Measurements from ENCODE around the gene SCNN1G.
"Not testable (repeated sequence)": the region's sequence is repeated elsewhere in the genome, so short reads cannot be mapped to it uniquely, and the experiment has no call there.

The SCNN1G gene, protein sequence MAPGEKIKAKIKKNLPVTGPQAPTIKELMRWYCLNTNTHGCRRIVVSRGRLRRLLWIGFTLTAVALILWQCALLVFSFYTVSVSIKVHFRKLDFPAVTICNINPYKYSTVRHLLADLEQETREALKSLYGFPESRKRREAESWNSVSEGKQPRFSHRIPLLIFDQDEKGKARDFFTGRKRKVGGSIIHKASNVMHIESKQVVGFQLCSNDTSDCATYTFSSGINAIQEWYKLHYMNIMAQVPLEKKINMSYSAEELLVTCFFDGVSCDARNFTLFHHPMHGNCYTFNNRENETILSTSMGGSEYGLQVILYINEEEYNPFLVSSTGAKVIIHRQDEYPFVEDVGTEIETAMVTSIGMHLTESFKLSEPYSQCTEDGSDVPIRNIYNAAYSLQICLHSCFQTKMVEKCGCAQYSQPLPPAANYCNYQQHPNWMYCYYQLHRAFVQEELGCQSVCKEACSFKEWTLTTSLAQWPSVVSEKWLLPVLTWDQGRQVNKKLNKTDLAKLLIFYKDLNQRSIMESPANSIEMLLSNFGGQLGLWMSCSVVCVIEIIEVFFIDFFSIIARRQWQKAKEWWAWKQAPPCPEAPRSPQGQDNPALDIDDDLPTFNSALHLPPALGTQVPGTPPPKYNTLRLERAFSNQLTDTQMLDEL
- total RNA-seq = 0 reads per million in 2 donors

DNA sequence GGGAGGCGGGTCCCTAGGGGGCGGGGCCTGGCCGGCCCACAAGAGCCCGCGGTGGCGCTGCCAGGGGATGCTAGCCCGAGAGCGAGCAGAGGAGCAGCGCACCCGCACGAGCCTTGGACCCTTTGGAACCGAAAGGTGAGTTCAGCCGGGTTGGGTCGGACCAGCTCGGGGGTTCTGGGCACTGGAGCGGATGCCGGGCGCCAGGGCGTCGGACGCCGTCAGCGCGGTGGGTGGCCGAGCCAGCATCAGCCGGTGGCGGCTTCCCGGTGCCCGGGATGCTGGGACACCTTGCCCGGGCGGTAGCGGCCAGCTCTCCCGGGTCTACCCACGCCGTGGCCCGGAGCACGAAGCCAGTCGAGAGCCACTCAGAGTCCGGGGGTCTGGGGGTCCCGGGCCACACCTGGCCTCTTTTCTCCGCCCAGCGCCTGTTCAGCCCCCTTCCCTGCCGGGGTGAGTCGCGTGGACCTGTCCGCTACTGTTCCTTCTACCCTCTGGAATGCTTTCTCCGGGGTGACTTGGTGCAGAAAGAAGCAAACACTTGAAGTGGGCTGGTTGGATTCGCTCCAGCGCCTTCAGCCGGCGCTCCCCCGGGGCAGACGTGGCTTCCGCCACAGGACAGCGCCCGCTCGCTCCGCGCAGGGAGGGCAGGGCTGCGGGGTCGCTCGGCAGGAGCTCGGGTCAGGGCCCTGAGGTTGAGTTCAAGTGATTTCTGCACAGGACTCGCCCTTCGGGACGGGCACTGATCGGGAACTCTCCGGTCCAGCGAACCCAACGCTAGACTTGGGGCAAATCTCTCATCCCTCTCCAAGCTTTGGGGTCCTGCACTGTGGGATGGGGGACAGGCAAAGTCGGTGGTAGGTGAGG, at the start of gene SCNN1G:
Gene SCNN1G, plus strand, starts transcription at position 67 of the 864 bp plus-strand sequence. CDS start 3,527 bp downstream, outside the sequence.
- no peak for DNase-seq

GRCh38 chr16:23132775-23133463, 49.6 kb upstream of the SCNN1G start:
- DNase-seq = no peak

DNA sequence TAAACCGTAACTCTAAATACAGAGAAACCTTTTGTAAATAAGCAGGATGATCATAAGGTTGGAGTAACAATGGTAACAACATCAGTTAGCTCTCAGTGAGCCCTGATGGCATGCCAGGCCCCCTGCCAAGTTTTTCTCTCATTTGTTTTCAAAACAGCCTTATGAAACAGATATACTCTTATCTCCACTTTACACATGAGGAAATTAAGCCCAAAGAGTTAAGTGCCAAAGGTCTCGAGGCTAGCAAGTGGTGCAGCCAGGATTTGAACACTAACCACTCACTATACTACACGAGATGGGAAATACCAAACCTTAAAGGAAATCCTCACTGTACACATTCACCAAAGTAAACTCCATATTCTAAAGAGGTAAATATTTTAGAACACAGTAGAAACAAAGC, 48.3 kb upstream of the SCNN1G start:
- DNase-seq = no peak

DNA sequence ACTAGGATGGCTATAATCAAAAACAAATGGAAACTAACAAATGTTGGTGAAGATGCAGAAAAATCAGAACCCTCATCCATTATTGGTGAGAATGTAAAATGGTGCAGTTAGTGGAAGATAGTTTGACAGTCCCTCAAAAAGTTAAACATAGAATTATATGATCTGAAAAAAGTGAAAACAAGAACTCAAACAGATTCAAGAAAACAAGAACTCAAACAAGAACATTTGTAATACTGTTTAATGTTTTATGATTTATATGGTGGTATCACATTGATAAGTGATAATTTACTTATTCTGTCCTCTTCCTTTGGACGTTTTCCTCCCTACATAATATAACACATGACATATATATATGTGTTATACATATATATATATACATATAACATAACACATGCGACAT, 45.3 kb upstream of the SCNN1G start:
- DNase-seq = no peak

GRCh38 chr16:23137818-23138217, 44.7 kb upstream of the SCNN1G start:
- no peak for DNase-seq

- no peak for DNase-seq
Measured at GRCh38 chr16:23140107-23140506, 42.4 kb upstream of the SCNN1G start.

- DNase-seq = no peak
Measured at GRCh38 chr16:23141033-23141432, 41.5 kb upstream of the SCNN1G start.

- no peak for DNase-seq
Measured at GRCh38 chr16:23141500-23141899, 41.0 kb upstream of the SCNN1G start.

DNA sequence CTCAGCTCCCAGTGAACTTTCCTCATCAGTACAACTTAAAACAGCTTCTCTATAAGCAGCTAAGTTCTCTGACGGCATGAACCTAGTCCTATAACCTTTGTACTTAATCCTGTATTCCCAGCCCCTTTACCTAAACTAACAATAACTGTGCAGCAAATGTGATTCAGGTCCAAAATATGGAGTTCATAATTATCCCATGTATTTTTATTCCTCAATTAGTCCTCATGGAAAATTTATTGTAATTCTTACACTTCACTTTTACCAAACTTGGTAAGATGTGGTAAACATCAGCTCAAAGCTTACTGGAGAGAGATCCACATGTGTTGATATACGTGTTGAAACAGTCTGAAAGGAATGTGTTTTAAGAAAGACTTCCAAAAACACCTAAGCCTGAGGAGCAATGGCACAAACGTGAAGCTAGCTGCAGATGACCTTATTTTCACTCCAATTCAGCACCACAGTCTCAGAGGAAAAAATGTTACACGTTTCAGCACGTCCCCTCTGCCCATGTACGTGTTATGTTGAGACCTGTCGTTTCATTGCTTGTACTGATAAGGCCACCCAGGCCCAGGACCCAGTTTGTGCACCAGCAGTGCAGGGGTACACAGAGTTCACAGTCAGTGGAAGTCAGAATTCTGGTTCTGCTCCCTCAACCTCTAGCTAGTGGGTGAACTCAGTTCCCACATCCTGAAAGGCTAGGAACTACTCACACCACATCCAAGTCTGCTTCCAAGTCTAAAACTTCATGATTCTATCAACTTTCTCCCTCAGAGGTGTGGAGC, 40.4 kb upstream of the SCNN1G start:
- DNase-seq = no peak

DNA sequence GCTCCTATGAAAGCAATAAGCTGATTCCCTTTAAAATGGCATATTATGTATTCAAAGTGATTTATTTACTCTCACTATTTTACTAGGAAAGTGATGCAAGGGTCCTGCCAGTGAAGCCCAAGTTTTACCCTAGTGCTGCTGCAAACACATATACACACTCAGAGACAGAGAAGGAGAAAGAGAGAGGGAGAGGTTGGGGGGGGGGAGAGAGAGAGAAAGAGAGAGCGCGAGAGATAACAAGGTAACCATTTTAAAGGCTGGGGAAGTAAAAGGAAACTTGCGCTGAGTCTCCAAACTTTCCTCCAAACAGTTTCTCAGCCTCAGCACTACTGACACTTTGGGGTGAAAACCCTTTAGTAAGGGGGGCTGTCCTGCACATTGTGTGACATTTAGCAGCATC, 39.2 kb upstream of the SCNN1G start:
- no peak for DNase-seq

GRCh38 chr16:23144393-23144792, 38.2 kb upstream of the SCNN1G start:
- not testable (repeated sequence) for DNase-seq

DNA sequence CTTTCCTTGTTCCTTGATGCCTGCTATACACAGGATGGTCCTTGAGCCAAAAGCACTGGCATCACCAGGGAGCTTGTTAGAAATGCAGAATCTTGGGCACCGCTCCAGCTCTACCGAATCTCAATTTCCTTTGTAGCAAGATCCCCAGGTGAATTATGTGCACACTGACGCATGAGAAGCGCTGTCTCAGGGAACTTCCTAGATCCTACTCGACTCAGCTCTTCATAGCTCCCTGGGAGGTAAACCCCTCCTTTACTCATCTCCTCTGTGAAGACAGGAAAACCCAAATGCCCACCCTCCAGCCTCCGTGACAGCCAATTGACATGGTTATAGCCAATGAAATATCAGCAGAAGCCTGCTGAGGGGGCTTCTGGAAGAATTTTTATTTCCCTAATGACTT, 37.4 kb upstream of the SCNN1G start:
- no peak for DNase-seq

DNA sequence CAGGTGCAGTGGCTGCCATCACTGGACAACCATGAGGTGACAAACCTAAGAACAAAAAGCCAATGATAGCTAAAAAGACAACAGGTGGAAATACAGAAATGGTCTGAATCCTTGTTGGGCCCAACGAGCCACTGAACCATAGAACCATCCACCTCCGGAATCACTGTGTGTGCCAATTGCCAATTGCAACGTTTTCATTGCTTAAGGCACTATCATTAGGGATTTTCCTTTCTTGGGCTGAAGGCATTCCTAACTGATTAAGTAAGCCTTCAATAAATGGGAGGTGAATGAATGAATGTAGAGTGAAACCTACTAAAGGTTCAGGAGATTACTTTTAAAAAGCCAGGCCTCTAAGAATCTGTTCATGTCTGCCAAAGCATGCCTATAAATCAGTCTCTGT, 36.9 kb upstream of the SCNN1G start:
- DNase-seq = no peak

- DNase-seq = no peak
Measured at GRCh38 chr16:23146877-23147601, 35.5 kb upstream of the SCNN1G start.

- no peak for DNase-seq
Measured at GRCh38 chr16:23147666-23148065, 34.9 kb upstream of the SCNN1G start.

GRCh38 chr16:23148166-23148512, 34.4 kb upstream of the SCNN1G start:
- no peak for DNase-seq

- DNase-seq = peak; percentile 47
Measured at GRCh38 chr16:23148513-23149266, 33.9 kb upstream of the SCNN1G start.

DNA sequence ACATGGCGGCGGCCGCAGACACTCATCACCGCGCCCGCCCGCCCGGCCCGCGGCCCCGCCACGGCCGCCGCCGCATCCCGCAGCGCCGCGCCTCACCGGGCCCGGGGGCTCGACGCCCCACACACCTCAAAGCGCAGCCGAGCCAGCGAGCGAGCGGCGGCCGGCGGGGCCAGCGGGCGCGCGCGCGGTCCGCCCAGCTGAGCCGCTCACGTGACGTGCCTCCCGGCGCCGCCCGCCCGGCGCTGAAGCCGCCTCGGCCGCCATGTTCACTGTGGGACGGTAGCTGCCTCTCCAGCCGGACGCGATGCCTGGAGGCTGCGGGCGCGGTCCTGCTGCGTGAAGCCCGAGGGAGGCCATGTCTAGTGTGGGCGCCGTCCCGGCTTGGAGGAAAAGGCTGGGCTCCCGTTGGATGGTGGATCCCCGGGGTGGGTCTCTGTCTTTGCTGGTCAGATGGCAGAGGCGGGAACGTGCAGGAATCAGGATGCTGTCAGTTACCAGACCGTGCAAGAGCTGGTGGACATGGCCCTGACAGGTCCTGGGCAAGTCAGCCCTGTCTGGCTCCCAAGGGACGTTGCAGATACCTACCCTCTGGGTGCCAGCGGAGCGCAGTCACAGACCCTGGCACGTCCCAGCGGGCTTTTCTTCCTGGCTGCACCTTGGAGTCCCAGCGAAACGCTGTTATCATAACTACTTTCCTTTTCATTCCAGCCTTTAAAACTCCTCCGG, 33.1 kb upstream of the SCNN1G start, which contains the start of gene USP31:
Gene USP31, minus strand, starts transcription at position 186 of the 726 bp plus-strand sequence. Its CDS starts 182 bp downstream, at position 4.
- peak; percentile 84 for DNase-seq

DNA sequence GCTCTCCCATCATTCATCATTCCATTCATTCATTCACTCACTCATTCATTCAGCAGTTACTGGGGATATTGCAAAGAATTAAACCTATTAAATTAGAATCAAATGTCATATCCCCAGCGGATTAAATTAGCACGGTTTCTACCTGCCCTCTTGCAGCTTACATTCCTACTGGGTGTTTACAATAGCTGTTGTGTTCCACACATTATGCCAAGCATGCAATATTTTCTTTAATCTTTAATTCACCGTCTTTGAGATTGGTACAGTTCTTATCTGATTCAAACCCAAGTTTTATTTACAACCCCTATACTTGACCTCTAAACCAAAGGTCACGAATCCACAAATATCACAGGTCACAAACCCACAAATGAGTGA, 32.6 kb upstream of the SCNN1G start:
- no peak for DNase-seq

Measured in activated gamma-delta T cell (primary cell).